HCT116 (cell line): ENCODE results near the gene CYBA.

Experiments used
- EGR1 ChIP-seq: IDR thresholded peaks from 2 replicates; pipeline ENCODE4 v1.6.1; 2012; ENCODE audit warnings: low read depth
- EZH2 ChIP-seq: fragments of 200-600 bp; sonication (generic); IDR thresholded peaks from 2 replicates; pipeline ENCODE4 v1.6.1; 2017; ENCODE audit warnings: antibody characterized with exemption, mixed run types
- MAX ChIP-seq: IDR thresholded peaks from 2 replicates; pipeline ENCODE4 v1.6.1; 2012
- POLR2AphosphoS5 ChIP-seq: IDR thresholded peaks from 2 replicates; pipeline ENCODE4 v1.6.1; 2011; ENCODE audit warnings: mild to moderate bottlenecking, low read depth, low read length, moderate library complexity
- SIN3A ChIP-seq: IDR thresholded peaks from 2 replicates; pipeline ENCODE4 v1.6.1; 2012; ENCODE audit warnings: low read depth
- SRF ChIP-seq: IDR thresholded peaks from 2 replicates; pipeline ENCODE4 v1.6.1; 2012; ENCODE audit warnings: low read depth
- TCF7L2 ChIP-seq: IDR thresholded peaks from 2 replicates; pipeline ENCODE4 v1.7.0; 2011; ENCODE audit warnings: borderline replicate concordance, inconsistent platforms; ENCODE audit not compliant: insufficient read depth, insufficient read length; ENCODE audit errors: extremely low read depth
- TF ChIP-seq, protein P1 (sequence below), 3 experiments: fragments of 200-600 bp in 1 of 3; sonication (generic) in 1 of 3; IDR thresholded peaks in 2 of 3; conservative IDR thresholded peaks in 1 of 3; 2 replicates each; pipeline ENCODE4 v1.5.1; 2012 to 2017; ENCODE audit warnings: low read depth in 2 of 3, low read length in 2 of 3, antibody characterized with exemption in 1 of 3, borderline replicate concordance in 1 of 3, control low read depth in 1 of 3, mild to moderate bottlenecking in 1 of 3, mixed read lengths in 1 of 3, mixed run types in 1 of 3, moderate library complexity in 1 of 3; ENCODE audit not compliant: insufficient read depth in 1 of 3
- TF ChIP-seq, protein P2 (sequence below): IDR thresholded peaks from 2 replicates; pipeline ENCODE4 v1.6.1; 2011; ENCODE audit warnings: mild to moderate bottlenecking, low read length, moderate library complexity; ENCODE audit not compliant: insufficient replicate concordance; ENCODE audit errors: extremely low read depth

GRCh38 chr16:88595921-88596320, 54.9 kb downstream of the CYBA start:
- no peak for TF ChIP-seq MAX
- TF ChIP-seq, protein P1, sequence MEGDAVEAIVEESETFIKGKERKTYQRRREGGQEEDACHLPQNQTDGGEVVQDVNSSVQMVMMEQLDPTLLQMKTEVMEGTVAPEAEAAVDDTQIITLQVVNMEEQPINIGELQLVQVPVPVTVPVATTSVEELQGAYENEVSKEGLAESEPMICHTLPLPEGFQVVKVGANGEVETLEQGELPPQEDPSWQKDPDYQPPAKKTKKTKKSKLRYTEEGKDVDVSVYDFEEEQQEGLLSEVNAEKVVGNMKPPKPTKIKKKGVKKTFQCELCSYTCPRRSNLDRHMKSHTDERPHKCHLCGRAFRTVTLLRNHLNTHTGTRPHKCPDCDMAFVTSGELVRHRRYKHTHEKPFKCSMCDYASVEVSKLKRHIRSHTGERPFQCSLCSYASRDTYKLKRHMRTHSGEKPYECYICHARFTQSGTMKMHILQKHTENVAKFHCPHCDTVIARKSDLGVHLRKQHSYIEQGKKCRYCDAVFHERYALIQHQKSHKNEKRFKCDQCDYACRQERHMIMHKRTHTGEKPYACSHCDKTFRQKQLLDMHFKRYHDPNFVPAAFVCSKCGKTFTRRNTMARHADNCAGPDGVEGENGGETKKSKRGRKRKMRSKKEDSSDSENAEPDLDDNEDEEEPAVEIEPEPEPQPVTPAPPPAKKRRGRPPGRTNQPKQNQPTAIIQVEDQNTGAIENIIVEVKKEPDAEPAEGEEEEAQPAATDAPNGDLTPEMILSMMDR (IDR thresholded peaks at IDR 0.05 in 2 of 3, conservative IDR thresholded peaks at IDR 0.05 in 1 of 3; ENCODE audit: borderline replicate concordance in 1 of 3, insufficient read depth in 1 of 3, low read depth in 2 of 3, low read length in 2 of 3), result no peak
- TF ChIP-seq, protein P2, sequence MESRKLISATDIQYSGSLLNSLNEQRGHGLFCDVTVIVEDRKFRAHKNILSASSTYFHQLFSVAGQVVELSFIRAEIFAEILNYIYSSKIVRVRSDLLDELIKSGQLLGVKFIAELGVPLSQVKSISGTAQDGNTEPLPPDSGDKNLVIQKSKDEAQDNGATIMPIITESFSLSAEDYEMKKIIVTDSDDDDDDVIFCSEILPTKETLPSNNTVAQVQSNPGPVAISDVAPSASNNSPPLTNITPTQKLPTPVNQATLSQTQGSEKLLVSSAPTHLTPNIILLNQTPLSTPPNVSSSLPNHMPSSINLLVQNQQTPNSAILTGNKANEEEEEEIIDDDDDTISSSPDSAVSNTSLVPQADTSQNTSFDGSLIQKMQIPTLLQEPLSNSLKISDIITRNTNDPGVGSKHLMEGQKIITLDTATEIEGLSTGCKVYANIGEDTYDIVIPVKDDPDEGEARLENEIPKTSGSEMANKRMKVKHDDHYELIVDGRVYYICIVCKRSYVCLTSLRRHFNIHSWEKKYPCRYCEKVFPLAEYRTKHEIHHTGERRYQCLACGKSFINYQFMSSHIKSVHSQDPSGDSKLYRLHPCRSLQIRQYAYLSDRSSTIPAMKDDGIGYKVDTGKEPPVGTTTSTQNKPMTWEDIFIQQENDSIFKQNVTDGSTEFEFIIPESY, result no peak
- TF ChIP-seq SRF, result no peak
- TF ChIP-seq POLR2AphosphoS5, result no peak
- TF ChIP-seq SIN3A, result no peak
- no peak for TF ChIP-seq EZH2
- TF ChIP-seq TCF7L2, result no peak
- no peak for TF ChIP-seq EGR1
